Activated naive CD4-positive, alpha-beta T cell treated with anti-CD3 and anti-CD28 coated beads, Interleukin-2, amount 10 ng/mL, durations not matched to agents 7 days and 5 days (primary cell): ENCODE measurements around the gene RPRD1B.

Source experiments
- CTCF ChIA-PET: fragments of 350-600 bp; sonication (Branson Sonifier 250); formaldehyde crosslinking; loops from one replicate; lab custom pipeline; 2021; ENCODE audit warnings: antibody characterized with exemption; lab: Charles Lee
- DNase-seq: peaks from one replicate; pipeline ENCODE4 v3.0.0-alpha.2; 2020
- H3K27ac Mint-ChIP-seq: one replicate; pipeline ENCODE4 v1.8.0; 2021; ENCODE audit warnings: mild to moderate bottlenecking, moderate library complexity, mixed read lengths
- H3K27me3 Mint-ChIP-seq: one replicate; pipeline ENCODE4 v1.8.0; 2021; ENCODE audit warnings: mild to moderate bottlenecking, mixed read lengths
- H3K36me3 Mint-ChIP-seq: one replicate; pipeline ENCODE4 v1.8.0; 2021; ENCODE audit warnings: mixed read lengths
- H3K4me1 Mint-ChIP-seq: one replicate; pipeline ENCODE4 v1.8.0; 2021; ENCODE audit warnings: mixed read lengths
- H3K4me3 Mint-ChIP-seq: one replicate; pipeline ENCODE4 v1.8.0; 2021; ENCODE audit warnings: mild to moderate bottlenecking, moderate library complexity, mixed read lengths
- H3K9me3 Mint-ChIP-seq: one replicate; pipeline ENCODE4 v1.8.0; 2021; ENCODE audit warnings: mixed read lengths

RPRD1B gene

GRCh38 chr20:38125157-38126056 lies 91.9 kb downstream of the RPRD1B start:
- peaks cover 10% of the 10 kb centered on the region for H3K4me1 Mint-ChIP-seq
- peak; percentile 1 for DNase-seq
- no peak overlapping the region for H3K4me3 Mint-ChIP-seq
- no peaks in the 10 kb centered on the region for H3K36me3 Mint-ChIP-seq
- H3K27ac Mint-ChIP-seq: no peak overlapping the region
- no peaks in the 10 kb centered on the region for H3K27me3 Mint-ChIP-seq
- no peaks in the 10 kb centered on the region for H3K9me3 Mint-ChIP-seq
- CTCF ChIA-PET: no interaction called here

- peak; percentile 7 for DNase-seq
- Mint-ChIP-seq H3K4me1 (peaks cover 10% of the 10 kb centered on the region), H3K4me3 (no peak overlapping the region), H3K27me3 (peaks cover 8% of the 10 kb centered on the region), H3K9me3 (no peaks in the 10 kb centered on the region), H3K27ac (no peak overlapping the region), H3K36me3 (no peaks in the 10 kb centered on the region)
- CTCF ChIA-PET: no interaction called here
Observed at GRCh38 chr20:38126146-38126921, 92.8 kb downstream of the RPRD1B start.

GRCh38 chr20:38126932-38127621 lies 93.5 kb downstream of the RPRD1B start:
- H3K9me3 Mint-ChIP-seq: no peaks in the 10 kb centered on the region
- peaks cover 10% of the 10 kb centered on the region for H3K4me1 Mint-ChIP-seq
- H3K27me3 Mint-ChIP-seq: peaks cover 9% of the 10 kb centered on the region
- CTCF ChIA-PET: no interaction called here
- H3K27ac Mint-ChIP-seq: no peak overlapping the region
- DNase-seq: peak; percentile 9
- no peaks in the 10 kb centered on the region for H3K36me3 Mint-ChIP-seq
- no peak overlapping the region for H3K4me3 Mint-ChIP-seq

GRCh38 chr20:38127920-38128528 lies 94.5 kb downstream of the RPRD1B start:
- CTCF ChIA-PET: no interaction called here
- H3K27me3 Mint-ChIP-seq: peaks cover 13% of the 10 kb centered on the region
- peaks cover 4% of the 10 kb centered on the region for H3K4me1 Mint-ChIP-seq
- H3K36me3 Mint-ChIP-seq: no peaks in the 10 kb centered on the region
- H3K27ac Mint-ChIP-seq: no peak overlapping the region
- DNase-seq: peak; percentile 8
- no peaks in the 10 kb centered on the region for H3K9me3 Mint-ChIP-seq
- no peak overlapping the region for H3K4me3 Mint-ChIP-seq

GRCh38 chr20:38128691-38129090 lies 95.1 kb downstream of the RPRD1B start:
- DNase-seq: peak; percentile 8
- peaks cover 13% of the 10 kb centered on the region for H3K27me3 Mint-ChIP-seq
- H3K36me3 Mint-ChIP-seq: no peaks in the 10 kb centered on the region
- CTCF ChIA-PET: no interaction called here
- H3K9me3 Mint-ChIP-seq: no peaks in the 10 kb centered on the region
- no peak overlapping the region for H3K4me3 Mint-ChIP-seq
- peaks cover 1% of the 10 kb centered on the region for H3K4me1 Mint-ChIP-seq
- no peak overlapping the region for H3K27ac Mint-ChIP-seq

GRCh38 chr20:38129248-38129865 lies 95.8 kb downstream of the RPRD1B start:
- Mint-ChIP-seq H3K36me3 (no peaks in the 10 kb centered on the region), H3K4me3 (no peak overlapping the region), H3K27ac (no peak overlapping the region), H3K9me3 (no peaks in the 10 kb centered on the region), H3K4me1 (peaks cover 5% of the 10 kb centered on the region), H3K27me3 (peaks cover 13% of the 10 kb centered on the region)
- CTCF ChIA-PET: interaction anchor here (0.8 kb wide), 1 partner anchor 15 kb away, joined by 4 read pairs; no protein-coding TSS in a partner anchor
- peak; percentile 3 for DNase-seq

GRCh38 chr20:38129893-38130609 lies 96.5 kb downstream of the RPRD1B start:
- peak; percentile 14 for DNase-seq
- CTCF ChIA-PET: interaction anchor here (0.8 to 1.6 kb wide), 2 partner anchors 16 kb away, joined by 4 to 5 read pairs; no protein-coding TSS in a partner anchor
- Mint-ChIP-seq H3K9me3 (no peaks in the 10 kb centered on the region), H3K36me3 (no peaks in the 10 kb centered on the region), H3K27ac (no peak overlapping the region), H3K4me1 (peaks cover 10% of the 10 kb centered on the region), H3K4me3 (no peak overlapping the region), H3K27me3 (peaks cover 13% of the 10 kb centered on the region)

- H3K4me1 Mint-ChIP-seq: peaks cover 10% of the 10 kb centered on the region
Observed at GRCh38 chr20:38130687-38131587, 97.4 kb downstream of the RPRD1B start.

GRCh38 chr20:38131588-38132121 lies 98.1 kb downstream of the RPRD1B start:
- H3K4me1 Mint-ChIP-seq: peaks cover 10% of the 10 kb centered on the region
- peaks cover 13% of the 10 kb centered on the region for H3K27me3 Mint-ChIP-seq
- peak; percentile 5 for DNase-seq
- H3K27ac Mint-ChIP-seq: no peak overlapping the region
- CTCF ChIA-PET: interaction anchor here (1.6 kb wide), 1 partner anchor 17 kb away, joined by 5 read pairs; no protein-coding TSS in a partner anchor
- H3K36me3 Mint-ChIP-seq: no peaks in the 10 kb centered on the region
- no peak overlapping the region for H3K4me3 Mint-ChIP-seq
- H3K9me3 Mint-ChIP-seq: no peaks in the 10 kb centered on the region

More at GRCh38 chr20:38130687-38131587, 97.4 kb downstream of the RPRD1B start:
- H3K9me3 Mint-ChIP-seq: no peaks in the 10 kb centered on the region
- H3K36me3 Mint-ChIP-seq: no peaks in the 10 kb centered on the region
- CTCF ChIA-PET: interaction anchor here (1.6 kb wide), 1 partner anchor 17 kb away, joined by 5 read pairs; no protein-coding TSS in a partner anchor
- H3K4me3 Mint-ChIP-seq: no peak overlapping the region
- peak; percentile 6 for DNase-seq
- H3K27me3 Mint-ChIP-seq: peaks cover 13% of the 10 kb centered on the region
- no peak overlapping the region for H3K27ac Mint-ChIP-seq

GRCh38 chr20:38132156-38132909 lies 98.8 kb downstream of the RPRD1B start:
- Mint-ChIP-seq H3K4me3 (no peak overlapping the region), H3K27me3 (peaks cover 13% of the 10 kb centered on the region), H3K27ac (no peak overlapping the region), H3K4me1 (peaks cover 10% of the 10 kb centered on the region), H3K9me3 (no peaks in the 10 kb centered on the region), H3K36me3 (no peaks in the 10 kb centered on the region)
- CTCF ChIA-PET: no interaction called here
- DNase-seq: peak; percentile 13

GRCh38 chr20:38132910-38133501 lies 99.5 kb downstream of the RPRD1B start:
- Mint-ChIP-seq H3K27me3 (peaks cover 13% of the 10 kb centered on the region), H3K36me3 (no peaks in the 10 kb centered on the region), H3K4me3 (no peak overlapping the region), H3K4me1 (peaks cover 10% of the 10 kb centered on the region), H3K27ac (no peak overlapping the region), H3K9me3 (no peaks in the 10 kb centered on the region)
- DNase-seq: peak; percentile 13
- CTCF ChIA-PET: no interaction called here
